GM12878 (cell line): ENCODE results near the gene CD9.

Experiments
- BHLHE40 ChIP-seq, 2 experiments: fragments of 450-650 bp in 1 of 2; IDR thresholded peaks; 2 replicates each; pipeline ENCODE4 v1.6.1; 2011 to 2017; ENCODE audit warnings: low read depth in 2 of 2, borderline replicate concordance in 1 of 2, improper control_type of control experiment in 1 of 2, low read length in 1 of 2, mild to moderate bottlenecking in 1 of 2
- CBX5 ChIP-seq: sonication (generic); IDR thresholded peaks from 2 replicates; pipeline ENCODE4 v1.6.1; 2016; ENCODE audit warnings: low read depth, moderate library complexity, mild to moderate bottlenecking, inconsistent platforms
- NFYB ChIP-seq: IDR thresholded peaks from 2 replicates; pipeline ENCODE4 v1.6.1; 2011; ENCODE audit warnings: low read depth, mild to moderate bottlenecking, low read length, improper control_type of control experiment, moderate library complexity; ENCODE audit not compliant: insufficient read depth
- NR2F1 ChIP-seq: fragments of 450-650 bp; conservative IDR thresholded peaks from 2 replicates; pipeline ENCODE4 v1.6.1; 2017; ENCODE audit warnings: mild to moderate bottlenecking
- POLR2A ChIP-seq: IDR thresholded peaks from 2 replicates; pipeline ENCODE4 v1.6.1; 2011; ENCODE audit warnings: low read depth, mild to moderate bottlenecking, low read length
- POLR2AphosphoS5 ChIP-seq: IDR thresholded peaks from 2 replicates; pipeline ENCODE4 v1.6.1; 2011; ENCODE audit warnings: mild to moderate bottlenecking, low read length, inconsistent platforms
- RAD21 ChIP-seq: IDR thresholded peaks from 2 replicates; pipeline ENCODE4 v1.6.1; 2011; ENCODE audit warnings: mild to moderate bottlenecking, low read depth, low read length, moderate library complexity; ENCODE audit not compliant: insufficient read depth
- SP1 ChIP-seq: IDR thresholded peaks from one replicate; pipeline ENCODE4 v1.6.1; 2011; ENCODE audit warnings: low read depth, low read length
- STAT3 ChIP-seq: IDR thresholded peaks from 2 replicates; pipeline ENCODE4 v1.6.1; 2011; ENCODE audit warnings: low read depth, low read length, improper control_type of control experiment
- TAF1 ChIP-seq: IDR thresholded peaks from 2 replicates; pipeline ENCODE4 v1.6.1; 2011; ENCODE audit warnings: mild to moderate bottlenecking, low read depth, low read length, borderline replicate concordance
- TF ChIP-seq, protein P1 (sequence below), 3 experiments: IDR thresholded peaks in 2 of 3; conservative IDR thresholded peaks in 1 of 3; 2 replicates each; pipeline ENCODE4 v1.5.1; 2011; ENCODE audit warnings: low read depth in 3 of 3, low read length in 3 of 3, mild to moderate bottlenecking in 3 of 3, control low read depth in 2 of 3, moderate library complexity in 2 of 3, inconsistent platforms in 1 of 3, mixed read lengths in 1 of 3; ENCODE audit not compliant: control insufficient read depth in 2 of 3, insufficient read depth in 1 of 3; ENCODE audit errors: extremely low read depth in 1 of 3
- TF ChIP-seq, protein P2 (sequence below): fragments of 450-650 bp; formaldehyde crosslinking; IDR thresholded peaks from 2 replicates; pipeline ENCODE4 v1.5.0; 2022; ENCODE audit warnings: mild to moderate bottlenecking, missing genetic modification characterization
- TF ChIP-seq, protein P3 (sequence below): fragments of 150-350 bp; IDR thresholded peaks from 2 replicates; pipeline ENCODE4 v1.6.1; 2016; ENCODE audit warnings: low read depth, low read length

DNA sequence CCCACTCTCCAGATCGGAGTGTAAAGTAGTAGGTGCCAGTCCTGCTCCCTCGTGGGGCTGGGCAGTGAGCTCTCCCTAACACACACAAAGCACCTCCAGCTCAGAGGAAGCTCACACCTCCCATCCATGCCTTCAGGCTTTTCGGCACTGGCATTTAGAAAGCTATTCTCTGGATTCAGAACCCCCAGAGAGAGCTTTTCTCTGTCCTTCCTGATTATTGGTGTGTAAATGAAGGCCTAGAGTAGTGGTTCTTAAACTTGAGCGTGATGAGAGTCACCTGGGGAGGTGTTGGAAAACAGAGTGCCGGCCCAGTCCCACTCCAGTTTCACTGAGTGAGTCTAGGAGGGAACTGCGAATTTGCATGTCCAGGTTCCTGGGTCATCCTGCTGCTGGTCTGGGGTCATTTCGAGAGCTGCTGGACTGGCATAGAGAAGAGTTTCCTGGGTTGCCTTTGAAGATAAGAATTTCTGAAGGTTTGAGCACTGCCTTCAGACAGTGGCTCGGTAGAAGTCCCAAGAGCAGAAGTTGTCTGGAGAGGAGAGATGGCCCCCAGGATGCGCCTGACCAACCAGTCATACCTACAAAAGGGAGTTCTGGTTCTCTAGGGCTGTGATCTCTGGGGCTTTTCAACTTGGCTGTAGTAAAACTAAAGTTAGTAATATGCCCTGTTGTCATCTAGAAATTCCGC lies 15.1 kb downstream of the CD9 start:
- TF ChIP-seq NFYB (no peak), POLR2AphosphoS5 (no peak), POLR2A (no peak), SP1 (no peak), CBX5 (no peak), TAF1 (no peak), STAT3 (no peak), BHLHE40 (IDR thresholded peaks at IDR 0.05; ENCODE audit: borderline replicate concordance in 1 of 2, low read depth in 2 of 2, low read length in 1 of 2) (no peak), RAD21 (no peak), NR2F1 (no peak)
- TF ChIP-seq, protein P1, sequence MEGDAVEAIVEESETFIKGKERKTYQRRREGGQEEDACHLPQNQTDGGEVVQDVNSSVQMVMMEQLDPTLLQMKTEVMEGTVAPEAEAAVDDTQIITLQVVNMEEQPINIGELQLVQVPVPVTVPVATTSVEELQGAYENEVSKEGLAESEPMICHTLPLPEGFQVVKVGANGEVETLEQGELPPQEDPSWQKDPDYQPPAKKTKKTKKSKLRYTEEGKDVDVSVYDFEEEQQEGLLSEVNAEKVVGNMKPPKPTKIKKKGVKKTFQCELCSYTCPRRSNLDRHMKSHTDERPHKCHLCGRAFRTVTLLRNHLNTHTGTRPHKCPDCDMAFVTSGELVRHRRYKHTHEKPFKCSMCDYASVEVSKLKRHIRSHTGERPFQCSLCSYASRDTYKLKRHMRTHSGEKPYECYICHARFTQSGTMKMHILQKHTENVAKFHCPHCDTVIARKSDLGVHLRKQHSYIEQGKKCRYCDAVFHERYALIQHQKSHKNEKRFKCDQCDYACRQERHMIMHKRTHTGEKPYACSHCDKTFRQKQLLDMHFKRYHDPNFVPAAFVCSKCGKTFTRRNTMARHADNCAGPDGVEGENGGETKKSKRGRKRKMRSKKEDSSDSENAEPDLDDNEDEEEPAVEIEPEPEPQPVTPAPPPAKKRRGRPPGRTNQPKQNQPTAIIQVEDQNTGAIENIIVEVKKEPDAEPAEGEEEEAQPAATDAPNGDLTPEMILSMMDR (IDR thresholded peaks at IDR 0.05 in 2 of 3, conservative IDR thresholded peaks at IDR 0.05 in 1 of 3; ENCODE audit: control insufficient read depth in 2 of 3, extremely low read depth in 1 of 3, insufficient read depth in 1 of 3, low read depth in 3 of 3, low read length in 3 of 3): no peak
- TF ChIP-seq, protein P2, sequence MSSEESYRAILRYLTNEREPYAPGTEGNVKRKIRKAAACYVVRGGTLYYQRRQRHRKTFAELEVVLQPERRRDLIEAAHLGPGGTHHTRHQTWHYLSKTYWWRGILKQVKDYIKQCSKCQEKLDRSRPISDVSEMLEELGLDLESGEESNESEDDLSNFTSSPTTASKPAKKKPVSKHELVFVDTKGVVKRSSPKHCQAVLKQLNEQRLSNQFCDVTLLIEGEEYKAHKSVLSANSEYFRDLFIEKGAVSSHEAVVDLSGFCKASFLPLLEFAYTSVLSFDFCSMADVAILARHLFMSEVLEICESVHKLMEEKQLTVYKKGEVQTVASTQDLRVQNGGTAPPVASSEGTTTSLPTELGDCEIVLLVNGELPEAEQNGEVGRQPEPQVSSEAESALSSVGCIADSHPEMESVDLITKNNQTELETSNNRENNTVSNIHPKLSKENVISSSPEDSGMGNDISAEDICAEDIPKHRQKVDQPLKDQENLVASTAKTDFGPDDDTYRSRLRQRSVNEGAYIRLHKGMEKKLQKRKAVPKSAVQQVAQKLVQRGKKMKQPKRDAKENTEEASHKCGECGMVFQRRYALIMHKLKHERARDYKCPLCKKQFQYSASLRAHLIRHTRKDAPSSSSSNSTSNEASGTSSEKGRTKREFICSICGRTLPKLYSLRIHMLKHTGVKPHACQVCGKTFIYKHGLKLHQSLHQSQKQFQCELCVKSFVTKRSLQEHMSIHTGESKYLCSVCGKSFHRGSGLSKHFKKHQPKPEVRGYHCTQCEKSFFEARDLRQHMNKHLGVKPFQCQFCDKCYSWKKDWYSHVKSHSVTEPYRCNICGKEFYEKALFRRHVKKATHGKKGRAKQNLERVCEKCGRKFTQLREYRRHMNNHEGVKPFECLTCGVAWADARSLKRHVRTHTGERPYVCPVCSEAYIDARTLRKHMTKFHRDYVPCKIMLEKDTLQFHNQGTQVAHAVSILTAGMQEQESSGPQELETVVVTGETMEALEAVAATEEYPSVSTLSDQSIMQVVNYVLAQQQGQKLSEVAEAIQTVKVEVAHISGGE (CRISPR knock-in tag): no peak
- TF ChIP-seq, protein P3, sequence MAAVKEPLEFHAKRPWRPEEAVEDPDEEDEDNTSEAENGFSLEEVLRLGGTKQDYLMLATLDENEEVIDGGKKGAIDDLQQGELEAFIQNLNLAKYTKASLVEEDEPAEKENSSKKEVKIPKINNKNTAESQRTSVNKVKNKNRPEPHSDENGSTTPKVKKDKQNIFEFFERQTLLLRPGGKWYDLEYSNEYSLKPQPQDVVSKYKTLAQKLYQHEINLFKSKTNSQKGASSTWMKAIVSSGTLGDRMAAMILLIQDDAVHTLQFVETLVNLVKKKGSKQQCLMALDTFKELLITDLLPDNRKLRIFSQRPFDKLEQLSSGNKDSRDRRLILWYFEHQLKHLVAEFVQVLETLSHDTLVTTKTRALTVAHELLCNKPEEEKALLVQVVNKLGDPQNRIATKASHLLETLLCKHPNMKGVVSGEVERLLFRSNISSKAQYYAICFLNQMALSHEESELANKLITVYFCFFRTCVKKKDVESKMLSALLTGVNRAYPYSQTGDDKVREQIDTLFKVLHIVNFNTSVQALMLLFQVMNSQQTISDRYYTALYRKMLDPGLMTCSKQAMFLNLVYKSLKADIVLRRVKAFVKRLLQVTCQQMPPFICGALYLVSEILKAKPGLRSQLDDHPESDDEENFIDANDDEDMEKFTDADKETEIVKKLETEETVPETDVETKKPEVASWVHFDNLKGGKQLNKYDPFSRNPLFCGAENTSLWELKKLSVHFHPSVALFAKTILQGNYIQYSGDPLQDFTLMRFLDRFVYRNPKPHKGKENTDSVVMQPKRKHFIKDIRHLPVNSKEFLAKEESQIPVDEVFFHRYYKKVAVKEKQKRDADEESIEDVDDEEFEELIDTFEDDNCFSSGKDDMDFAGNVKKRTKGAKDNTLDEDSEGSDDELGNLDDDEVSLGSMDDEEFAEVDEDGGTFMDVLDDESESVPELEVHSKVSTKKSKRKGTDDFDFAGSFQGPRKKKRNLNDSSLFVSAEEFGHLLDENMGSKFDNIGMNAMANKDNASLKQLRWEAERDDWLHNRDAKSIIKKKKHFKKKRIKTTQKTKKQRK: no peak
